Stimulated activated naive CD4-positive, alpha-beta T cell treated with Interleukin-2 at 50 U/mL for 16 hours (primary cell): ENCODE data around the gene PTK6.
"Not testable (repeated sequence)": the region's sequence is repeated elsewhere in the genome, so short reads cannot be mapped to it uniquely, and the experiment has no call there.

Experiments used
- DNase-seq: peaks from one replicate; lab custom pipeline; 2025; lab: John Stamatoyannopoulos, UW

The PTK6 gene

DNA sequence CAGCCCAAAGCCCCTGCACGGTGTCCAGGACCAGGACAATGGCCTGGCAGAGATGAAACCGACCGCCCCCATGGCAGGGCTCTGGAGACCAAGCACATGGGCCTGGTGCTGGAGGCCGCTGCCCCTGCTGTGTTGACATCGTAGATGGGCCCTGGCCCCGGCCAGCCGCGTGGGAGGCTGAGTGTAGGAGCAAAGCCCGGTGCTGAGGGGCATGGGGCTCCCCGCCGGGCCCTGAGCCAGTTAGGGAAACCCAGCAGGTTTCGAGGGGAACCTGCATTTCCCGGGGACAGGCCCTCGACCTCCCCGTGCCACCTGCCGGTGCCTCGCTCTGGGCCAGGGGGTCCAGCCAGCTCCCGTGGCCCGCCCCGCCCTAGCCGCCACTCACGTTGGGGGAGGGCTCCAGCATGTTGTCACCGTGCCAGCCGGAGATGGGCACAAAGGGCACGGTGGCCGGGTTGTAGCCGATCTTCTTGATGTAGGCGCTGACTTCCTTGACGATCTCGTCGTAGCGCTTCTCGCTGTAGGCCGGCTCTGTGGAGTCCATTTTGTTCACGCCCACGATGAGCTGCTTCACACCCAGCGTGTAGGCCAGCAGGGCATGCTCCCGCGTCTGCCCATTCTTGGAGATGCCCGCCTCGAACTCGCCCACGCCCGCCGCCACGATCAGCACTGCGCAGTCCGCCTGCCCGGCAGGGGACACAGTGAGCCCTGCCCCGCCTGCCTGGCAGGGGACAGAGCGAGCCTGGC is 42.6 kb downstream of the PTK6 start:
- no peak for DNase-seq

DNA sequence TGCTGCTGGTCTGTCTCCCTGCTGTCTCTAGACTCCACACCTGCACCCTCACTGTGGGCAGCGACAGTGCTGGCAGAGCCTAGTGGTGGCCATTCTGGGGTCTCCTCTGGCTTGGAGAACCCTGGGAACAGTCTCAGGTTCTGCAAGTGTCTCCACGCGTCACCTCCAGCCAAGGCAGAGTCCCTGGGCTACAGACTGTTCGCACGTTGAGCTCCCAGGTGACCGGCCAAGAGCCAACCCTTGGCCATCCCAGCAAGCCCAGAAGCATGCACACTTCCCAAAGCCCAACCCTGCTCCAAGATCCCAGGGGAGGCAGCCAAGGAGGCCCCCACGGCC is 43.1 kb downstream of the PTK6 start:
- DNase-seq, result no peak

DNA sequence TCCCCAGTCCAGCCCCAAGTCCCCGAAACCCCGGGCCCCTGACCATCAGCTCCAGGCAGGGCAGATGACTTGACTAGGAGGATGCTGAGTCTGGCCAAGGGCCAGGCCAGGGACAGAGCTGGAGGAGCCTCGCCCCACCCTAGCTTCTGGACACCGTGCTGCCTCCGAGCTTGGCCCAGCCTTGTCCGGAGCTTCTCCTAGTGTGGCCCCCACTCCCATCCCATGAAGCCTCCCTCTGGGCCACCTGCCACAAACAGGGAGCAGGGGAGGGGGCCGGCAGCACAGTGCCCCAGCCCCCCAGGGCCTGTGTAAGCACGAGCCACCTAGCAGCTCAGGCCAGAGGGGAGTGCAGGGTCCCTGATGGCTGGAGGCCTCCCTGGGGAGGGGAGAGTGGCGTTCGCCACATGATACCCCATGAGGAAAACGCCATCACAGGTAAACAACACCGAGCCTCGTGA is 43.6 kb downstream of the PTK6 start:
- no peak for DNase-seq

DNA sequence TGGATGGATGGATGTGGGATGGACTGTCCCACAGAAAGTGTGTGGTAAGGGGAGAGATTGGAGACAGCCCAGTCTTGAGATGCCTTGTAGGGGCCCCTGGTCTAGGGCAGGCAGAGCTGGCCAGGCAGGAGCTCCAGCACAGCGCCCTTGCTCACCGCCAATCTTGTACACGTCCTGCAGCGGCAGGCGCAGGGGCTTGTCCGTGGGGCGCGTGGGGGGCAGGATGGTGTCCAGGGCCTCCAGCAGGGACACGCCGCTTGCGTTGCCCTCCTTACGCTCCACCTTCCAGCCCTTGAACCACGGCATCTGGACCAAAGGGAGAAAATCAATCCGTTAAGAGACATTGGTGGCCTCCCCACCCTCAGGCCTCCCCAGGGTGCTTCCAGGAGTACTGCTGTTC is 44.2 kb downstream of the PTK6 start:
- DNase-seq, result no peak

DNA sequence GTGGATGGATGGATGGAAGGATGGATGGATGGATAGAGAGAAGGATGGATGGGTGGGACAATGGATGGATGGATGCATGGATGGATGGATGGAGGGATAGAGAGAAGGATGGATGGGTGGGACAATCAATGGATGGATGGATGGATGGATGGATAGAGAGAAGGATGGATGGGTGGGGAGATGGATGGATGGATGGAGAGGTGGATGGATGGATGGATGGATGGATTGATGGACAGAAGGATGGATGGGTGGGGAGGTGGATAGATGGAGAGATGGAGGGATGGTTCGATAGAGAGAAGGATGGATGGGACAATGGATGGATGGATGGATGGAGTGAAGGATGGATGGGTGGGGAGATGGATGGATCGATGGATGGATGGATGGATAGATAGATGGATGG is 44.7 kb downstream of the PTK6 start:
- no peak for DNase-seq

DNA sequence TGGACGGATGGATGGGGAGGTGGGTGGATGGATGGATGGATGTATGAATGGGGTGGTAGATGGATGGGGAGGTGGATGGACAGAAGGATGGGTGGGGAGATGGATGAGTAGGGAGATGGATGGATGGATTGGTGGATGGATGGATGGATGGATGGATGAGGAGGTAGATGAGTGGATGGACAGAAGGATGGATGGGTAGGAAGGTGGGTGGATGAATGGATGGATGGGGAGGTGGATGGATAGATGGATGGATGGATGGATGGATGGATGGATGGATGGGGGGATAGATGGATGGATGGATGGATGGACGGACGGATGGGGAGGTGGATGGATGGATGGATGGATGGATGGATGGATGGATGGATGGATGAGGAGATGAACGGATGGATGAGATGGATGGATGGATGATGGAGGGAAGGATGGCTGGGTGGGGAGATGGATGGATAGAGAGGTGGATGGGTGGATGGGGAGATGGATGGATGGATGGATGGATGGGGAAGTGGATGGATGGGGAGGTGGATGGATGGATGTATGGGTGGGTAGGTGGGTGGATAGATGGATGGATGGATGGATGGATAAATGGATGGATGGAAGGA is 45.4 kb downstream of the PTK6 start:
- DNase-seq, result no peak

DNA sequence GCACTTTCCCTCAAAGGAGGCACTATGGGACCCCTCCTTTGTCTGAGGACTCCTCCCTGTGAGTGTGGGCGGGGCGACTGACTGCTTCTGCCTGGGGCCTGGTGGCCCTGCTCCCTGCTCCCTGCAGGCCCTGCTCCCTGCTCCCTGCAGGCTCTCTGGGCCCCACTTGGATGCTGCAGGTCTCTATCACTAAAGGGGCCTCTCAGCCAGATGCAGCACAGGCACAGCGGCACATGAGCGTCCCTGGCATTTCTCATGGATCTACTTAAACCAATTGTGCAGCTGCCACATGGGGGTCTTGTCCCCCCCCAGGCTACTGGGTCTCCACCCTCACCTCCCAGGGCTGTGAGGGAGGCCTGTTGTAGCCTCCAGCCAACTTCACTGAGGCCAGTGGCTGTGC is 46.1 kb downstream of the PTK6 start:
- no peak for DNase-seq

DNA sequence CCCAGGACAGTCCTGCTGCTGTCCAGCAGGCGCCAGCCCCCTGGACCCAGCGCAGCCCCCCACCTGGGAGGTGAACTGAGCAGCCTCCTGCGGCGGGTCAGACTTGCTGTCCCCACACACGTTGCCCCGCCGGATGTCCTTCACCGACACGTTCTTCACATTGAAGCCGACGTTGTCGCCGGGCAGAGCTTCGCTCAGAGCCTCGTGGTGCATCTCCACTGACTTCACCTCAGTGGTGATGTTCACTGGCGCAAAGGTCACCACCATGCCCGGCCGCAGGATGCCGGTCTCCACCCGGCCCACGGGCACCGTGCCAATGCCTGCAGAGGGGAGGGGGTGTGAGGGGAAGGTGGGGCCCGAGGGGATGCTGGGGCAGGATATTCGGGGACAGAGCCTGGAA is 46.8 kb downstream of the PTK6 start:
- no peak for DNase-seq

DNA sequence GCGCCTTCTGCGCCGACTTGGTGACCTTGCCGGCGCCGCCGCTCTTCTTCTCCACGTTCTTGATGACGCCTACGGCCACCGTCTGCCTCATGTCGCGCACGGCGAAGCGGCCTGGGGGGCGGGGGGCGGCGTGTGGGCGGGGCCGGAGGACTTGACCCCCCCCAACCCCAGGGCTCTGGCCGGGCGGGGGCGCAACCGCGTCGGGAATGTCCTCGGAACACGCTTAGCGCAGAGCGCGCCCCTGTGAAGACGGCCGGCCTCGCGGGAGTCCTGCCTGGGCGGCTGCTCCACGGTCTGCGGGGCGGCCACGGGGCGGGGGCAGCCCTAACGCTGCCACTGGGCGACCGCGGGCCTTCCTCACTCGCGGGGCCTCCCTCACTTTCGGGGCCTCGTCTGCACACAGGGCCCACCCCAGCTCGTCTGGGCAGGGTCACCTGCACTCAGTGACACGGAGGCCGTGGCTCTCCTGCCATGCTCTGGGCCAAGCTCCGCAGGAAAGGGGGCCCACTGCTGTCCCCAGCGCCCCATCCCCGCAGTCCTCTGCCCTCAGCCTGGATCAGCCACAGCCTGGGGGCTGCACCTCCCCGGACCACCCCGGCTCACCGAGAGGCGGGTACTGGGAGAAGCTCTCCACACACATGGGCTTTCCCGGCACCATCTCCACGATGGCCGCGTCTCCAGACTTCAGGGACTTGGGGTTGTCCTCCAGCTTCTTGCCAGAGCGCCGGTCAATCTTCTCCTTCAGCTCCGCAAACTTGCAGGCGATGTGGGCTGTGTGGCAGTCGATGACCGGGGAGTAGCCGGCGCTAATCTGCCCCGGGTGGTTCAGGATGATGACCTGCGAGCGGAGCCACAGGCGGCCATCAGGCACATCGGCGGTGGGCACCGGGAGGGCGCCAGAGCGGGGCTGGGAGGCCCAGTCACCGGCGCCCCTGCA is 48.6 kb downstream of the PTK6 start:
- no peak for DNase-seq

DNA sequence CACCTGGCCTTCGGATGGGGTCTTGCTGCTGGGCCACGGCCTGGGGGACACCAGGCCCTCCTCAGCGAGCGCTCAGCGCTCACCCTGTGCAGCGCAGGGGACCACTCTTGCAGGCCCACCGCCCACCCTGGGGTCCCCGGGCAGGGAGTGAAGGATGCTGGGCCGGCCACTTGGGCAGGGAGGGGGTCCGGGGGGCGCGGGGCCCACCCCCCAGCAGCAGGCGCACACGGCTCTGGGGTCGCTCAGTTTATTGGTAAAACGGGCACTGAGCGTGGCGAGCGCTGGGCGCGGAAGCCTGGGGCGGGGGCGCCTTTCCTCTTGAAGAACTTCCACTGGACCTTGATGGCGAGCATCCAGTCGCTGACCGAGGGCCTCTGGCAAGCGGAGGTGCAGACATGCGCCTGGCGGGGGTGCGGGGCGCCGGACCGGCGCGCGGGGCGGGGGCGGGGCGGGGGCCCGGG is 49.4 kb downstream of the PTK6 start:
- no peak for DNase-seq

DNA sequence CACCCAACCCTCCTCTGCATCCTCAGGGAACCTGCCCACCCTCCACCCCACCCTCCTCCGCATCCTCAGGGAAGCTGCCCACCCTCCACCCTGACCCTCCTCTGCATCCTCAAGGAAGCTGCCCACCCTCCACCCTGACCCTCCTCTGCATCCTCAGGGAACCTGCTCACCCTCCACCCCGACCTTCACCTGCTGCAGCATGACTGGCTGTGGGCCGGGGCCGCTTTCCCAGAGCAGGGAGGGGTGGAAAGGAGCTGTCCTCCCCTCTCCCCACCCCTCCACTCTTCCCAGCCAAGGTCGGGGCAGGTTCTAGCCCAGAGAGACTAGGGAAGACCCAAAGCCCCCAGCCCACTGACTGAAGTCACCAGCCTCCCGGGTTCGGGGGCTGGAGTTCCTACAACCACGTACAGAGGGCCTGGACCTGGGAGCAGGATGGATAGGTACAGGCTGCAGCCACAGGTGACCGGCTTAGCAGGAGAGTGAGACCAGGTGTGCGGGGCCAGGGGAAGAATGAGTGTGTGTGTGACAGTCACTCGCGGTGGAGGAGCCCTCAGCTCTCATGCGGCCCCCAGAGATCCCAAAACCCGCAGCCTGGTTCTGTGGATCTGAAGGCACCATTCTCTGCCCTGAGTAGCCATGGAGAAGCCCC is 49.9 kb downstream of the PTK6 start:
- DNase-seq, result no peak

DNA sequence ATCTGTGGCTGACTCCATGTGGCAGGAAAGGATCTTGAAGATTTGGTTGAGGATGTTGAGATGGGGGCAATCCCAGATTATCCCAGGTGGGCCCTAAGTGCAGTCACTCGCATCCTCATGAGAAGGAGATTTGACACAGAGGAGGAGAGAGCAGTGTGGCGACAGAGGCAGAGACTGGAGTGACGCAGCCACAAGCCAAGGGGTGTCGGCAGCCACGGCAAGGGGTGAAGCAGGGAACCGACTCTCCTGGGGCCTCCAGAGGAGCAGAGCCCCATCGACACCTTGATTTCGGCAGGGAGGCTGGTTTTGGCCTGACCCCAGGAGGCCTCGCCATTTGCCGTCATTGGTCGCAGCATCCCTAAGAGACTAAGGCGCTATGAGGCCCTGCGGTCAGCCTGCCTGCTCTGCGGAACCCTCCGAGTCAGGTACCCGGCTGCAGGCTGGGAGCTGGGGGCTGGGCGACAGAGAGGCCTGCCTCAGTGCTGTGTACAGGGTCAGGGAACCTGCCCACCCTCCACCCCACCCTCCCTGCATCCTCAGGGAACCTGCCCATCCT is 50.8 kb downstream of the PTK6 start:
- no peak for DNase-seq

DNA sequence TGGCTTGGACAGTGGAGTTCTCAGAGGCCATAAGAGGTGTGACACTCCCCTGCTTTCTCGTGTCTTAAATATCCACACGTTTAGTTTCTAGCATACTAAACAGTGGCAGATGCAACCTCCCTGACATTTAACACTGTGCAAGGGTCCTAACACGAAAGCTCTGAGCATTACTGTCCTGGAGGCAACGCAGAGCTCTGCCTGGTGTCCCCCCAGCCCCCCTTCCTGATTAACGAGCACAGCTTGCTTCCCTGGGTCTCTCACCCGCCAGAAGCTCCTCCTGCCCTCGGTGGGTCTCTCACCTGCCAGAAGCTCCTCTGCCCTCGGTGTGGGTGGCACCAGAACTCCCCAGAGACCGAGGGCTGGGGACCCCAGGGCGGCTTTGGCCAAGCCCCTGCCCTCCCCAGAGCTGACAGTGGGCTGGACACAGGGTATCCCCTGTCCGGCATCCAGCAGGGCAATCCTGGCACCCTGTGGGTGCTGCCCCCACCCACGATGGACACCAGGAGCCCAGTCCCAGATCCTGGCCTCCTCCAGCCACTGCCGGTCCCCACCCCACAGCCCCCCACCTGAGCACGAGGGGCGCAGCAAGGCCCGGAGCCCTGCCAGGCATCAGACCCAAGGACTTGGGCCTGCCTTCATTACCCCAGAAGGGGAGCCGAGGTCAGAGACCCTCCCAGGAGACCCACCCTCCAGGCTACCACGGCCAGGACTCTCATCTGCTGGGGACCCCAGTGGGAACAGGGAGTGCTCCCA is 52.3 kb downstream of the PTK6 start:
- DNase-seq, result no peak

DNA sequence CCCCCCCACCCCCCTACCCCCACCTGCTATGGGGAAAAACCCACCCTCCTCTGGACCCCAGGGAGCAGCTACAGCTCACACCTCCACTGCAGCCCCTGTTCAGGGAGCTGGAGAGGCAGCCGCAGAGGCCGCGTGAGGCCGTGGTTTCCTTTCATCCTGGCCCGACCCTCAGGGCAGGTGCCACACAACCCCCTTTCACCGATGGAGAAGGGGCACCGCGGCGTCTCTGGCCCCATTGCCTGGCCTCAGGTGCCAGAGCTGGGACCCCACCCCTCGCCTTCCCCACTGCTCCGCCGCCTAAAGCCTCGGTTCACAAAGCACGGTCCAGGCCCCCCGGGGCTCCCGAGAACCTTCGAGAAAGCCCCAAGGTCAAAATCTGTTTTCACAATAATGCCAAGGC is 52.9 kb downstream of the PTK6 start:
- DNase-seq, result no peak

DNA sequence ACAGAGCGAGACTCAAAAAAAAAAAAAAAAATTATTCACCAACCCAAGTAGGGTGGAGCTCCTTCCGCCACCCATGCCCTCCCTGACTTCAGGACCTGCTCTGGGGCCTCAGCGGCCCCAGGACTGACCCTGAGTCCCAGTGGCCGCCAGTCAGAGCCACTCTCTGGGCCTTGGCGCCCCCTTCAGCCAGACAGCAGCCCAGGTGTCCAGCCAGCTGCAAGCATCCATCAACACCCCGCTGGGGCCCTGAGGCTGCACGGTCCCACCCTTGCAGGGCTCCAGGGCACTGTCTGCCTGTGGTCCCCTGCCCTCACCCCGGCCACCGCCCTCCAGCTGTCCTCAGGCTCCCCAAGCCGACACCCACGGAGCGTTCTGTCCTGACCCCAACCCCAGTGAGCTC is 53.3 kb downstream of the PTK6 start:
- DNase-seq, result no peak

DNA sequence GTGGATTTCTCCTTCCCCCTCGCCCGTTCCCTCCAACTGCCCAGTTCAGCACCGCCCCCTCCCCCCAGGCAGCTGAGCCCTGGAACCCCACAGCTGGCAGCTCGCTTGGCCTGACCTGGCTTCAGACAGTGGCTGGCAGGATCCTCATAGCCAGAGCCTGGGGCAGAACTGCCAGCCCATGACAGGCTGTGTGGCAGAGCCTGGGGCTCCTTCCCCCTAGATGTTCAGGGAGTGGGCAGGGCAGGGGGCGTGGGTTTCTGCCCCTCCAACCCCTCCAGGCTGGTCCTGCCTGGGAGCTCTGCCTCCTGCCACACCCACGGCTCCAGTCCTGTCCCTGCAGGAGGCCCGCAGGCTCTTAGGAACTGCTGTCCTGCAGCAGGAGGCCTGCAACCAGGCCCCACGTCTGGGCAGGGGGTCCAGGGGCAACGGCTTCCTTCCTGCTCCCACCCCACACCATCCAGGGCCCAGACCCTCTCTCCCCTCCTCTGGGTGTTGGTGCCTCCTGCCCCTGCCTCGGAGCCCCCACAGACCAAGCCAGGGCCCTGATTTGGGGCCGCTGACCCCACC is 55.1 kb downstream of the PTK6 start:
- no peak for DNase-seq

DNA sequence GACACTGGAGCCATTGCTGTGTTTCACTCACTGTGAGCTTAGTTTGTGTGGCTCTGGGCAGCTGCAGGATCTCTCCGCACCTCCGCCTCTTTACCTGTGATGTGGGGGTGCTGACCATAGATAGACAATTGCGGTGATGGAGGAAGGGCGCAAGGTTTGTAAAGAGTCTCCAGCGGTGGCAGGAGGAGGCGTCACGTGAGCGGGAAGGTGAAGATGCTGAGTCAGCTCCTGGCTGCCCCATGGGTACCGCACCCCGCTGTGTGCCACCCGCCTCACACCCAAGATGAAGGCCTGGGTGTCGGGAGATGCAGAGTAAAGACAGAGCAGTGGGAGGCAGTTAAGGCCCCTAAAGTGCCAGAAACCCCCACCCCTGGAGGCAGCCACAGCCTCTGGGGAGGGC is 55.7 kb downstream of the PTK6 start:
- DNase-seq, result no peak

DNA sequence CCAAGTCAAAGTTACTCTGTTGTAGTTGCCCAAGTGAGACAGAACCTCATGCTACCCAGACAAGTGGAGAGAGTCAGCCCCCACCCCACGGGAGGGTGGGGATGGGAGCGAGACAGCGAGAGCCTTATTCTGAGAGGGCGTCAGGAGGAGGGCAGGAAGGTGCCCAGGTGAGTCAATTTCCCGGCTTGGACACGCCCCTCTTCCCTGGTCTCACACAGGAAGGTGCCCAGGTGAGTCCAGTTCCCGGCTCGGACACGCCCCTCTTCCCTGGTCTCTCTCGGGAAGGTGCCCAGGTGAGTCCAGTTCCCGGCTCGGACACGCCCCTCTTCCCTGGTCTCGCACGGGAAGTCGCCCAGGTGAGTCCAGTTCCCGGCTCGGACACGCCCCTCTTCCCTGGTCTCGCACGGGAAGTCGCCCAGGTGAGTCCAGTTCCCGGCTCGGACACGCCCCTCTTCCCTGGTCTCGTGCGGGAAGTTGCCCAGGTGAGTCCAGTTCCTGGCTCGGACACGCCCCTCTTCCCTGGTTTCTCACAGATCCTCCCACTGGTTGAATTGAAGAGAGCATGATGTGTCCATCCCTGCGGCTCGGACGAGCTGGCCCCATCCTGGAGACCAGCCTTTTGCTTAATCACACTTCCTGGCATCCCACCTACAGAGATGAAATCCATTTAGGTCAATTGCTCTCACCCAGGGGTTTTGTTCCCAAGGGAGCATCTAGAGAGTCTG is 57.3 kb downstream of the PTK6 start:
- not testable (repeated sequence) for DNase-seq

DNA sequence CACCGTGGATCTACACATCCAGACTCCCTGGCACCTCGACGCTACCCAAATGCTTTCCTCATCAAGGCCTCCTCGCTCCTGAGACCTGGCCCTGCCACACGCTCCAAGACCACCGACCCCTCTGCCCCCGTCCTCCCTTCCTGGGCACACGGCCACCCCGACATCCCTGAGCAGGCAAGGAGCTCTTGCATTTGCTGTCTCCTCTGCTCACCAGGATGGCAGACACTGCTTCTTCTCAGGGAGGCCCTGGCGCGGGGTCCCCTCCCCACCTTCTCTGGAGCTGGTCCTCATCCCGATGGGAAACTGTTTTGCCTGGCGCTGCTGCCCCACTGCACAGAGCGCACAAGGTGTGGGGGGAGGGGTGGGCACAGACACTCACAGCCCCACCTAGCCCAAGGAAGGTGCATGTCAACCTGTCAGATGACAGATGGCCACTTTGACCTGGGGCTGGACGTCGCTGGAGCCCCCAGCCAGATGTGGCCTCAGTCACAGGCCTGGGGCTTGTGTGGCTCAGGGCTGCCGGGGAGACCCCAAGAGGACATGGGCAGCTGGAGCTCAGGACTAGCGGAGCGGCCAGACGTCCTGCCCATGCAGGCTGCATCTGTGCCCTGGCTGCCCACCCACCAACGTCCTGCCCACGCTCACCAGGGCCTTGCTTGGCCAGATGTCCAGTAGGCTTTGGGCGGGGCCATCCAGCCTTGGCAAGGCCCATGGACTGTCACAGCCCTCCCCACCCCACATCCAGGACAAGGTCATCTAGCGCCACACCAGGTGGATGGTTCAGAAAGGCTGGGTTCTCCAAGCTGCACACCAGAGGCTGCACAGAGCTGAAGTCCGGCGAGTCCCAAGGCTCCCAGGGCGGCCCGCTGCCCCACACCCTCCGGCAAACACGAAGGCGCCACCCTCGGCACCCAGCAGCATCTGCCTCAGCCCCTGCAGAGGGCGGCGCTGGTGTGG is 58.6 kb downstream of the PTK6 start:
- no peak for DNase-seq
